GM10266 (cell line): ENCODE results near the gene AFAP1L1.
"Not testable (repeated sequence)": the region's sequence is repeated elsewhere in the genome, so short reads cannot be mapped to it uniquely, and the experiment has no call there.

Experiments used
- DNase-seq: peaks from one replicate; pipeline ENCODE4 v3.0.0; 2012; ENCODE audit errors: extremely low spot score
- CTCF ChIP-seq: IDR thresholded peaks from 2 replicates; pipeline ENCODE4 v1.5.1; 2012; ENCODE audit warnings: mild to moderate bottlenecking, low read depth; ENCODE audit not compliant: control insufficient read depth, insufficient read depth; ENCODE audit errors: missing control alignments

AFAP1L1 gene

DNA sequence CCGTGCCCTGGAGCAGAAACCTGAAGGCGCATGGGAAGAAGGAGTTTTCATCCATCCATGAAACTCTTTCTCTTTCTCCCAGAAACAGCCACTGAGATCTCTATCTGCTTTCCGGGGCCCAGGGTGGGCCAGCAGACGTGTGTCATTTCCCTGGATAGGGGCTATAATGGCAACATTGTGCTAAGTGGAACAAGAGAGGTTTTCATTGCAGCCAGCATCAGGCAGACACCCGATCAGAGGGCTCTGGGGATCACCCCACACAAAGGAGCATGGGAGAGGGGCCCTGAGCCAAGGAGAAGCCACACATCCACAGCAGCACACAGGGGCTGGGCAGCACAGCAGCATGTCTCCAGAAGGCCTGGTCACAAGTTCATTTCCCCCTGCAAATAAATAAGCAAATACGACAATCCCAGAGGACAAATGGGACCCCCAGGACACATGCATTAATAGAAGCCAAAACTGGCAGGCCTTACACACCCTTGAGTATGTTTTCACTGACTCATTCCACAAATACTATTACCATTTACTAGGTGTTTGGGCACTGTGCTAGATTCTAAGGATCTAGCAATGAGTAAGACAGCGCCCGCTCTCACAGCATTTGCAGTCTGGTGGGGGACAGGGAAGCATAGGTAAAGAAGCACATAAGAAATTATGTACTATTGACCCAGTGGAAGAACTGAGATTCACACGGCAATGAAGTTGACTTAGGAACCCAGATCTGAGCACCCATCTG is 4.3 kb upstream of the AFAP1L1 start:
- no peak for DNase-seq

GRCh38 chr5:149268928-149269557 is 2.6 kb upstream of the AFAP1L1 start:
- peak; percentile 53 for TF ChIP-seq CTCF
- DNase-seq = peak; percentile 72

More for the DNA sequence above, 4.3 kb upstream of the AFAP1L1 start:
- TF ChIP-seq CTCF = no peak

DNA sequence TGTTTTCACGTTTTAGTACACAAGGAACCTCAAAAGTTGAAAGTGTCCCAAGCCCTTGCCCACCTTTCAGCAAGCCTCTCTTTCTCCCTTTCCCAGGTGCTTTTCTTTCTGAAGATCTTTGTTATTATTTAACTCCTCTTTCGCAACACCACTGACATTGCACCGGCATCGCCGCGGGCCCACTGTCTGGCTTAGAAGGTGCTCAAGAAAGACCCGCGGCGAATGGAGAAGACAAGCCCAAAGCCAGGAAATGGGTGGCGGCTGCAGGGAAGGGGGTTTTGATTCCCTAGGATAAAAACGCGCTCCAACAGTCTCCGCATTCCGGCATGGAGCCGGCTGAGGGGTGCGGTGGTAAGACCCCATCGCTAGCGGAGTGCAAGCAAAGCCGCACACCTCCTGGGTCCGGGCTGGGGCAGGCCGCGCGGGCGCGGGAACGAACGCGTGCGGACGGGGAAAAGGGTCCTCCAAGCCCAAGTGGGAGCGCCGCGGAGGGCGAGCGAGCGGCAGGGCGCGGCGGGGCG is 404 bp upstream of the AFAP1L1 start:
- TF ChIP-seq CTCF = no peak
- DNase-seq = no peak

- not testable (repeated sequence) for DNase-seq
Measured at GRCh38 chr5:149272781-149273180, 1.1 kb downstream of the AFAP1L1 start.

GRCh38 chr5:149273237-149273636 is 1.6 kb downstream of the AFAP1L1 start:
- no peak for TF ChIP-seq CTCF
- DNase-seq = no peak

- no peak for TF ChIP-seq CTCF
- DNase-seq = no peak
Measured at GRCh38 chr5:149273950-149274349, 2.3 kb downstream of the AFAP1L1 start.

- no peak for TF ChIP-seq CTCF
- DNase-seq = no peak
Measured at GRCh38 chr5:149274939-149275338, 3.3 kb downstream of the AFAP1L1 start.
